GM19043 (cell line): ENCODE measurements around the gene KLHL40.

Experiments used
- ATAC-seq: cut with Tn5 transposase; IDR thresholded peaks from one replicate; pipeline ENCODE4 v1.9.1; 2021; ENCODE audit warnings: low read depth; ENCODE audit not compliant: unreplicated experiment

Gene KLHL40

DNA sequence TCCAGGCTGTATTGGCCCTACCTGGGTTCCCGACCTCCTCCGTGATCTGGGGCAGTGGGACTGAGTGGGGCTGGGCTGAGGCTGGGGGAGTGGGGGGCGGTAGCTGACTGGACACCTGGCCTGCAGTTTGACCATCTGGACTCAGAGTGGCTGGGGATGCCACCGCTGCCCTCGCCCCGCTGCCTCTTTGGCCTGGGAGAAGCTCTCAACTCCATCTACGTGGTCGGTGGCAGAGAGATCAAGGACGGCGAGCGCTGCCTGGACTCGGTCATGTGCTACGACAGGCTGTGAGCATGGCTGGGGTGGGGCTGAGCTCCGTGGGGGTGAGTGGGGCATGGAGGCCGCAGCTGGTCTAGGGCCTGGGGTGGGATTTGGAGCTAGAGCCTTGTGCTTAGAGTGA, 2.7 kb downstream of the KLHL40 start:
- ATAC-seq, result no peak

- ATAC-seq, result no peak
These were observed 3.4 kb downstream of the KLHL40 start for GRCh38 chr3:42688487-42689420.

DNA sequence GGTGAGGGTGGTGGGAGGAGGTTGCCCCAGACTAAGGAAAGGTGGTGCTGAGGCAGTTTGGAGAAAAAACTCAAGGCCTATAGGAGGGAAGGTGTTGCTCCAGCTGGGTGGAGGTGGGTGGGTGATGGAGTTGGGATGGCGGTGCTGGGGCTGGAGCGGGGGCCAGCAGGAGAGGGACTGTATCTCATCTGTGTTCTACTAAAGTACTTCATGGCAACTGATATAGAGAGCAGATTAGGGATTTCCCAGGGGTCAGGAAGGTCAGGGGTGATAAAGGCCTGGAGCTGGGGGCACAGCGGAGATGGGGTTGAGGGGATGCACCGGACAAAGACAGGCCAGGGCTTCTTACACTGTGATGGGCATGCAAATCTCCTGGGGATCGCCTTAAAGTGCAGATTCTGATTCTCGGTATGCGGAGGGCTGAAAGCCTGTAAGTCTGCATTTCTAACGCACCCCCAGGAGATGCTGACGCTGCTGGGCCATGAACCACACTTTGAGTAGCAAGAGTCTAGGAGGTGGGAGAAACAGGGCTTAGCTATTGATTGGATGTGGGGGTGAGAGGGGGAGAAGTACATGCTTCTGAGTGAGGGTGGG, 4.2 kb downstream of the KLHL40 start:
- ATAC-seq, result no peak

- no peak for ATAC-seq
These were observed 4.9 kb downstream of the KLHL40 start for GRCh38 chr3:42690191-42690590.

- no peak for ATAC-seq
These were observed 5.7 kb downstream of the KLHL40 start for GRCh38 chr3:42690766-42691680.

DNA sequence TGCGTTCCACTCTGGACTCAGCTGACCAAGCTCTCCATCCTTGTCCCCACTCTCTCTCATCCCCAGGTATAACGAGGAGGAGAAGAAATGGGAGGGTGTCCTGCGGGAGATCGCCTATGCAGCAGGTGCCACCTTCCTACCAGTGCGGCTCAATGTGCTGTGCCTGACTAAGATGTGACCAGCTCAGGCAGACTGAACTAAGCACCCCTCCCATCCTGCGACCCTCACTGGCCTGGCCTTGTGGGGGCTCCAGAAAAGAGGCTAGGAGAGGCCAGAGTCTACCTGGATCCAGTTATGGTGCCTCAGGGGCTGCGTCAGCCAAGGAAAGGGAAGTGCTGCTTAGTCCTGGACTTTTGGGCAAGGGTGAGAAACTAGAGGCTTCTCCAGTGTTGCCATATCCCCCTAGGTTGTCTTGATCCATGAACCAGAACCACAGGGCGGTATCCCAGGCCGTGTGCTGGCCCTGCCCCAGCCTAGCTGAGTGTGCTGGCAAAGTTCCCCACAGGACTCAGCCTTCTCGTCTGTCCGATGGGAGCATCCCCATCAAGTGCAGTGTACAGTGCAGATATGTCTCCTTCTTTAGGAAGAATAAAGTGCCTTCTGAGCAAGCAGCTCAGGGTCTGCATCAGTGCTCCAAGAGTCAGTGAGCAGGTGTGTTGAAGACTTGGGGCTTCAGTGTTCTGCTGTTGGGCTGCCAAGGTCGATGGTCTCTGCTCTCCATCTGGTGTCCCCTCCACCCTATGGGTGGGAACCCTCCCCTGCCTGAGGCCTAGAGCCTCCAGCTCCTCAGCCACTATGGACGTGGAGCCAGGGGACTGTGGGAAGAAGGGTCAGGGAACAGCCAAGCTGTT, 6.7 kb downstream of the KLHL40 start:
- no peak for ATAC-seq

- ATAC-seq, result no peak
These were observed 7.6 kb downstream of the KLHL40 start for GRCh38 chr3:42692667-42693529.

- no peak for ATAC-seq
These were observed 8.2 kb downstream of the KLHL40 start for GRCh38 chr3:42693530-42693930.

DNA sequence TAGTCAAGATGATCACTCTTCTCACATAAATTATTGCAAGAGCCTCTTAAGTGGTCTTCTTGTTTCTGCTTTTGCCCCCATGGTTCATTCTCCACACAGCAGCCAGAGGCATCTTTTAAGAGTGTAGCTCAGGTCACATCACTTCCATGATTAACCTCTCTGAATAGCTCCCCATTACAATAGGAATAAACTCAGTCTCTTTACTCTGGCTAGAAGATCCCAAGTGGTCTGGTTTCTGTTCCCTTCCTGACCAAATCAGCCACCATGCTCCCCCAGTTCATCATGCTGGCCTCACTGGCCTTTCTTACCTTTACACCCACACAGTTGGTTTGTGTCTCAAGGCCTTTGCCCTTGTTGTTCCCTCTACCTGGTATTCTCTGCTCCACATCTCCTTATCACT, 9.0 kb downstream of the KLHL40 start:
- no peak for ATAC-seq

- no peak for ATAC-seq
These were observed 11.3 kb downstream of the KLHL40 start for GRCh38 chr3:42696356-42697288.

DNA sequence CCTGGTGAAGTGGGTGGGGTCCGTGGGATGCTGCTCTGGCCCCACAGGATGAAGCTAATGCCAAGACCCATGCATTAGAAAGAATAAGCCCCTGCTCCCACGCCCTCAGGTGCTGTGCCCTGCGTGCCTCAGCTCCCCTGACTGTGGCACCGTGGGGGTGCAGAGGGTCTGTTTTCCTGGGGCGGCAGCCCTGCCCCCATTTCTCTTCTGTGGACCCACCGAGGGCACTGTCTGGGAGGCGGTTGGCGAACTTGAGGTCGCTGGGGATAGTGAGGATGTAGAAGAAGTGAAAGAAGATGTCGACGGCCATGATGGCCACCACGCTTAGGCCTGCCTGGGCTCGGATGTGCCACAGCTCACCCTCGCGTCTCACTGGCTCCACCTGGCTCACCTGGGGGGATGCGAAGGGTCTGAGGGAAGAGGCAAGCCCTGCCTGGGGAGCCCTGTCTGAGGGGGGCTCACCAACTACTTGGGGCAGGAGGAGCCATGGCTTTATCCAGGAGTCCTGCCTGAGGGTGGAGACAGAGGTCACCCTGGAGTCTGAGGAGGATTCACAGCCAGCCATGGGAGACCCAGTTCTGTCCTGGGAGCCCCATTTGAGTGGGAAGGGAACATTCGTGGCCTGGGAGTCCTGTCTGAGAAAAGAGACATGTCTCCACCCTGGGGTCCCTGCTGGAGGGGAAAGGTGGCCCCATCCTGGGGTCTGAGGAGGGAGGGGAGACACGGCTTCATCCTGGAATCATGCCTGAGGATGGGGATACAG, 12.1 kb downstream of the KLHL40 start:
- ATAC-seq, result no peak

DNA sequence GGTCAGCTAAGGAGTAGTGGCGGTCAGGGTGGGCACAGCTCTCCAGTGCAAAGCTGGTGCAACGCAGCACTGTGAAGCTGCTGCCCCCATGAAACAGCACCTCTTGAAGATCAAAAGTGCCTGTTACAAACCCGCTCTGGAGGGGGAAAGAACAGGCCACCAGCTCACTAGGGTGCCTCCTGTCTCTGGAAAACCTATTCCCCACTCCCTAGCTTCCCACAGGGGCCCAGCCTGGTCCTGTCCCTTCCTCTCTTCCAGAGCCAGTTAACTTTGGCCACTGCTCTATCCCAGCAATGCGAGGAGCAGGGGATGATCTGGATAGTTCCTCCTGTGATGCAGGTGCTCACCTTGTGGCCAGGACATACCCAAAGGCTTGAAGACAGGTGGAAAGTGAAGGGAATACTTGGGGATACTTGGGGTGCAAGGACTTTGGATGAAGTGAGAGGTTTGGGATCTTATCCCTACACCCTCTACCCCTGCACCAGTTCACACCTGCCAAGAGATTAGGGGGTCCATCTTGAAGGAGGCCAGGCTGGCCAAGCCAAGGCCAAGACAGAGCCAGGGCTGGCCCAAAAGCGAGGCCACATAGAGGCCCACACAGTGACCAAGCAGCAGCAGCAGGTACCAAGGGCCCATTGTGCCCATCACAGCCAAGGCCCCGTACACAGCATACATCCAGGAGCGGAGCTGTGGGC, 13.0 kb downstream of the KLHL40 start:
- no peak for ATAC-seq

- ATAC-seq, result no peak
These were observed 13.5 kb downstream of the KLHL40 start for GRCh38 chr3:42698911-42699230.

DNA sequence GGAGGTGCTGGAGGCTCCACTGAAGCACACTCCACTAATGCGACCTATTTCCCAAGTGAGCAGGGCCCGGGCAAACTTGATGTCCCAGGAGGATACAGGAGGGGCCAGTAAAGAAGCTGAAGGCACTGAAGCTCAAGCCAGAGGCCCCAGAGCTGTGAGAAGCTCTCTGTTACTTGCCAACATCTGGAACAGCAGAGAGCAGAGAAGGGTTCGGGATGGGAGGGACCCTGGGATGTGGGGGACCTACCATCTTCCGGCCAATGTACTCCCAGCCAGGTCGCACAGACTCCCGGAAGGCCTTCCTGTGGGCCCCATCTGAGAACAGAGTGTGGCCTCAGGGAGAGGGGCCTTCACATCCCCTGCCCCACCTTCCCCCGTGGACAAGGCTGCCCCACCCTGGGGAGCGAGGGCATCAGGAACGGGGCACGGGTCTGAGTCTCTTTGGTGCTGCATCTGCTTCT, 14.2 kb downstream of the KLHL40 start:
- ATAC-seq, result no peak

DNA sequence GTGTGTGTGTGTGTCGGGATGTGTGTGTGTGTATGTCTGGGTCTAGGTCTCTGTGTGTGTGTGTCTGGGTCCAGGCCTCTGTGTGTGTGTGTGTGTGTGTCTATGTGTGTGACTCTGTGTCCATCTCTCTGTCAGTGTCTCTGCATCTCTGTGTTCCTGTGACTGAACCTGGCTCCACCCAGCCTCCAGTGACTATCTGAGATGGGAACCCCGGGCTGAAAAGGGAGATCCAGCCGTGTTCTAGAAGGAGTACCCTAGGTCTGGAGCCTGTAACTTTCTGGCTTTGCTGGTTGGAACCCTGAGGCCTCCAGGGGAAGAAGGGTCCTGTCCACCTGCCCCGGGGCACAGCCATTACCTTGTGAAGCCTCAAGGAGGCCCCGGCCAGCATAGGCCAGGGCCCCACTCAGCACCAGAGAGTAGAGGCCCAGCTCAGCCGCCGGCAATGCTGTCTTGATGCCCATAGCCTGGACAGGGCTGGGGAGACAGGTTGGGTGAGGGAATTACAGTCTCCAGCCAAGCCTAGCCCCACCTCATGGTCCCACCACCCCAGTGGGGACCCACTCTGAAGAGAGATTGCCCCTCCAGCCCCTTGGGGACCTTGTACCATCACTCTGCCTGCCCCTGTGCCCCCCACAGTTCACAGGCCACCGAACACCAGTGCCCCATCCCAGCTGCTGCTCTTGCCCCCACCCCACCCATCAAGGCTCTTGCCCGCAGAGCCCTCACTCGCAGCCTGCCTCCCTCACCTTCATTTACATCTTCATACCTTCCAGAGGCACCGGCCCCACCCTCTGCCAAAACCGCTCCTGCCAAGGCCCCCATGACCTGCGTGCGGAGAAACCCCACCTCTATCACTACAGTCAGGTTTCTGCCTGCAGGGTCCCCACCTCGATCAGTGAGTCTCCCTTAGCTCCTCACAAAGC, 15.3 kb downstream of the KLHL40 start:
- ATAC-seq, result no peak
